Left renal pelvis (tissue), 4 donors: ENCODE measurements around the gene DCAF4. TPM values are rescaled to one million over a fixed set of nuclear protein-coding genes. Genes with fewer than 3 reads are reported as not detected.
"Not testable (repeated sequence)": the region's sequence is repeated elsewhere in the genome, so short reads cannot be mapped to it uniquely, and the experiment has no call there.

Experiments
- DNase-seq, 4 donors: peaks; one replicate each; pipeline ENCODE4 v3.0.0-alpha.2; 2013; ENCODE audit warnings: low read depth in 4 of 4, low spot score in 3 of 4
- polyA plus RNA-seq, 4 donors: library from polyadenylated mRNA; unstranded; fragments of 120-200 nt; gene quantifications; one replicate each; pipeline ENCODE4 v1.2.1, GENCODE V29; 2013; ENCODE audit not compliant: insufficient read length in 4 of 4

The DCAF4 gene
- polyA plus RNA-seq, 4 donors, result 11.9 to 22.1 (median 17.6) TPM

DNA sequence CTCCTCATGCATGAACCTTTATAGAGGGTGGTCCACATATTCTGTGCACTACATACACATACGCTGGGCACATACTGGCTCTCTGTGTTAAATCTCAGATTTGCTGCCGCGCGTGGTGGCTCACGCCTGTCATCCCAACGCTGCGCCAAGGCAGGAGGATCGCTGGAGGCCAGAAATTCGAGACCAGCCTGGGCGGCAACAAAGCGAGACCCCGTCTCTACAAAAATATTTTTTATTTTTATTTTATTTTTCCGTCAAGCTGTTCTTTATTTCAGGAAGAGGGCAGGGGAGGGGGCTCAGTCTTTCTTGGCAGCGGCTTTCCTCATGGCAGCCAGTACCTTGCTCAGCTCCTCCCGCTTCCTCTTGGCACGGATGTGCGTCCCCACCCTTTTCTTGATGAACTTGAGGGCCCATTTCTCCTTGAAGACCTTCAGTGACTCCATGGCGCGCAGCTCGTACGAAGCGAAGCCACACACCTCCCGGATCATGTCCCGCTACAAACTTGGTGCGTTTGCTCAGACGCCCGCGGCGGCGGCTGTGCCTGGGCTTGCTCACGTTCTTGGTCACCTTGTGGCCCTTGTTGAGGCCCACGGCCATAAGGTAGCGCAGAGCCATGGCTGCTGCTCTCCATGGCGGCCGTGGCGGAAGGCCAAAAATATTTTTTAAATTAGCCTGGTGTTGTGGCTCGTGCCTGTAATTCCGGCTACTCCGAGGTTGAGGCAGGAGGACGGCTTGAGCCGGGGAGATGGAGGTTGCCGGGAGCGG lies 3.2 kb downstream of the DCAF4 start:
- no peak for DNase-seq

- no peak for DNase-seq
These were observed 6.6 kb downstream of the DCAF4 start for GRCh38 chr14:72932893-72933292.

GRCh38 chr14:72939630-72940029 lies 13.4 kb downstream of the DCAF4 start:
- no peak for DNase-seq

DNA sequence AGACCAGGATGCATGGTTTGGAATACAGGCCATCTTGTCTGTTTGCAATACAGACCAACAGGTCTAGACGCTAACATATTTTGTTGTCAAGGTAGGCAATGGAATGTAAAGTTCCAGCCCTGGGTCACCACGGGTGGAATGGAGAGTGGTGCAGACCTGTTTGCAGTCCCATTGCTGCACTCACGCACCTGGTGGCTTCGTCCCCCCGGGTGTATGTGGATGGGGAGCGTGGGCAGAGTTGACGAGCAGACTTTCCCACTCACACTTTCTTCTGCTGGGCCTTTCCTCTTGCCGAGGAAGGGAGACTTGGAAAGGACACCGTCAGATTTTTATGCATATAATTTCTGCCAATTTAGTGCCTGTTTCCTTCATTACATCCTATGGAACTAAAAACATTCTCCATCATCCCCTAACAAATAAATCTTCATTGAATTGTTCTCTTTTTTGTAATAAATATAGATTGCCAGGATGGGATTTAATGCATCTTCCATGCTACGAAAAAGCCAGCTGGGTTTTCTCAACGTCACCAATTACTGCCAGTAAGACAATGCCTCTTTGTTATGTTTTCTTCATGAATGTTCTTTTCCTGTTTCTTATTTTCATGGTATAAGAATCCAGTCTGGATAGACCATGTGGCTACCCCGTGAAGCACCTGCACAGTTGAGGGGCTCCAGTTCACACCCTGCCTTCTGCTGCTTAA lies 15.2 kb downstream of the DCAF4 start:
- no peak for DNase-seq

- no peak for DNase-seq
These were observed 16.7 kb downstream of the DCAF4 start for GRCh38 chr14:72942934-72943333.

DNA sequence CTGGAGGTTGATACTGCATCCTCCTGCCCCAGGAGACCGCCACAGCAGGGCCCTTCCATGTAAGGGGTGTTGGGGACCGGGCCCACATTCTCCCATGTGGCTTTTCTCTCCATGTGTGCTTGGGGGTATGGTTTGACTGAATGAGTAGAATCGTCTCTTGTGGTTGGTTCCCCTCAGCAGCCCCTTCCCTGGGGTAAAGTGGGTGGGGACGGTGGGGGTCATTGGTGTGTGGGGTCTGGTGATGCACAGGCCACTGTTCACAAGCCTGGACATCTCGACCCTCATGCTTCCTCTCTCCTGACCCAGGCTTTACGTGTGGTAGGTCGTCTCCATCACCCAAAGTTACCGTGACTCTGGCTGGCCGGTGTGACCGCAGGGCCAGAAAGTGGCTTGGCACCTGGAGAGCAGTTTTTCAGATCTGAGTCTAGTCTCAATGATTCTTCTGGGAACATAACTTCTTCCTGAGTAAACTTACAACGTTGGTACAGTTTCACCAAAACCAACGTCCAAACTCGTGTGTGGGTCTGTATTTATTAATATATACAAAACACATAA lies 17.7 kb downstream of the DCAF4 start:
- no peak for DNase-seq

DNA sequence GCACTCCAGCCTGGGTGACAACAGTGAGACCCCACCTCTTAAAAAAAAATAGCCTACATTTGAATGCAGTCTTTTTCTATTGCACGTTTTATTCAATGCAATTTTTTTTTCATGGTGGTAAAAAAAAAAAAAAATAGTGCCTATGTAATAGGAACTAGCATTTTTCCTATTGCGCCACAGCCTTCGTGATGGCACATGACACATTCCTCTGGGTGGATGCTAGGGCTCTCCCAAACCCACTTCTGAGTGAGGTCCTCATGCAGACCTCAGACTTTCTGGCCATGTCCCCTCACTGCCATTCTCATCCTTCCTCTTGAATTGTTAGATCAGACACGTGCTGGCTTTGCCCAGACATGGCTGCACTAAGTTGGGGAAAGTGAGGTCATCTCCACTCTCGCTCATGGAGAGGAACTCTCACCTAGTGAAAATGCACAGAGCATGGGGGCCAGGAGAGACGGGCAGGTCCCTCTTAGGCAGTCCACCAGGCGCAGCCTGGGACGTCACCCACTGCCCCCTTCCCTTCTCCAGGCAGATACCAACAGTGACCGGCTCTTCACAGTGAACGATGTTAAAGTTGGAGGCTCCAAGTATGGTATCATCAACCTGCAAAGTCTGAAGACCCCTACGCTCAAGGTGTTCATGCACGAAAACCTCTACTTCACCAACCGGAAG lies 19.2 kb downstream of the DCAF4 start:
- DNase-seq, result no peak

GRCh38 chr14:72946491-72946890 lies 20.2 kb downstream of the DCAF4 start:
- no peak for DNase-seq

GRCh38 chr14:72947366-72948160 lies 21.3 kb downstream of the DCAF4 start:
- no peak for DNase-seq

DNA sequence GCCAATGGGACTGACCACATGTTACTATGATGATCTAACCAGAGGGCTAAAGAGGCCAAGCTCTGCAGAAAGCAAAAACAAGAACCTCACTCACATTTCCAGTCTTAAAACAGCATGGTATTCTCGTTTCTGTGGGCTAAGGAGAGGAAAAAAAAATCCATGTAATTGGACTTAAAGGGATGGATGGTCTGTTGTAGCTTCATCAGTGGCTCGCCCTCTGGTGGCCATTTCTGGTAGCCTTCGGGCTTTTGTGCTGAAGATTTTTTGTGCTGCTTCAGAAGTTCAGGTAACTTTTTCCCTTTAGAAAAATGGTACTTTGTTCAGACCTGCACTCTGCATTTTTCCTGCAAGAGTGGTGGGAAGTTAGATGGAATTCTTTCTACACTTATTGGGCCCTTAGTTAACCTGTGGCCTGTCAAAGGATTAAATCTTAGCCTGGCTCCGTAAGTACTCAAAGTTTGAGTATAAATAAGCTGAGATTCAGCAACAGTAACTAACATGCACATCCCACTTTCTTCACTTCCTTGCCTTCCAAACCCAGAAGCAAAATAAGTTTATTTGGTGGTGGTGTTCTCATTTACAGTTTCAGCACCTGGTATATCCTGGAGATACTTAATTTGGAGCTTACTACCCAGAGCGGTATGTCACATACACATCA lies 22.3 kb downstream of the DCAF4 start:
- no peak for DNase-seq

DNA sequence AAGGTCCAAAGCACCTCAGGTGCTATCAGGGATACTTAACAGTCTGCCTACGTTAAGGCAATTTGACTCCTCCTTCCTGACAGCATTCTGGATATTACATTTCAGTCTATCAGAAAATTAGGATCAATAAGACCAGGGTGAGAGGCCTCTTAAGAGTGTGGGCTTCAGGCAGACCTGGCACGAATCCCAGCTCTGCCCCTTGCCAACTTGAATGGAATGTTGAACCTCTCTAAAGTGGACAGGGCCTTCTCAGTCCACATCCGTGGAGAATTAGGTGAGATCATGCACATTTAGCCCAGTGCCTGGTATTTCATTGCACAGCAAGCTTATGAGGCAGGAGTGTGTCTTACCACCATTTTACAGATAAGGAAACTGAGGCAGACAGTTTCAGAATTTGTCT lies 25.9 kb downstream of the DCAF4 start:
- no peak for DNase-seq

DNA sequence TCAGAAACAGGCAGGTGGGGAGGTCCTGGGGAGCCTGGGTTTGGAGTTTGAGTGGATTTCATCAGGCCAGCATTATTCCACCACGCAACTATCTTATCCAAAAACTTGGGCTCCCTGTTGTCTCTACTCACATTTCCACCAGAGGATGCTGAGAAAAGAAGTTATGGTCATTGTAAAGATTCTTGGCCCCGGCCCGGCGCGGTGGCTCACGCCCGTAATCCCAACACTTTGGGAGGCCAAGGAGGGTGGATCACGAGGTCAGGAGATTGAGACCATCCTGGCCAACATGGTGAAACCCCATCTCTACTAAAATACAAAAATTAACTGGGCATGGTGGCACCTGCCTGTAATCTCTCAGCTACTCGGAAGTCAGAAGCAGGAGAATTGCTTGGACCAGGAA lies 30.5 kb downstream of the DCAF4 start:
- DNase-seq, result not testable (repeated sequence)

DNA sequence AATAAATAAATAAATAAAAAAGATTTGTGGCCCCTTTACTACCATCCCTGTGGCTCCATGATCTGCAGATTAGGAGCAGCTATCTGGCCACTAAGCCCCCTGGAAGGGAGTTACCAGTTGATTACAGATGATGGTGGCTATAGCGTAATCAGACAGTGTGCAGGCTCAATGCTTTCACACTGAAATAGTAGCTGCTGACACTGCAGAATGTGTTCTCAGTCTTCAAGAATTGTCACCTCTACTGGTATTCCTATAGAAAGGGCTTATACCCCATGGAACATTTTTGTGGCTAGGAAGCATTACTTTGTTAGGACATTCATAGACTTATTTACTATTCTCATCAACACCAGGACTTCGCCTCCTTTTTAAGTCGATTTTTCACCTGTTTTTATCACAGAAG lies 30.9 kb downstream of the DCAF4 start:
- DNase-seq, result no peak

DNA sequence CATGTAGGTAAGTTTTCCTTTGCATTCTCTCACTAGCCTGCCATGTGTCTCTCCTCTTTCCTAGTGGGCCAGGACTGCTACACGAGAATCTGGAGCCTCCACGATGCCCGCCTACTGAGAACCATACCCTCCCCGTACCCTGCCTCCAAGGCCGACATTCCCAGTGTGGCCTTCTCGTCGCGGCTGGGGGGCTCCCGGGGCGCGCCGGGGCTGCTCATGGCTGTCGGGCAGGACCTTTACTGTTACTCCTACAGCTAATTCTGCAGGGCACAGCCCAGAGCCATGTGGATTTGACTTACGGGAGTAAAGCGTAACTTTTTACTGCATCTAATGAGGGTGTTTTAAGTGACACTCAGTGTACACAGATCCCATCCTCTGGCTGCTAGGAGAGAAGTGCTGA lies 32.3 kb downstream of the DCAF4 start:
- DNase-seq, result no peak

DNA sequence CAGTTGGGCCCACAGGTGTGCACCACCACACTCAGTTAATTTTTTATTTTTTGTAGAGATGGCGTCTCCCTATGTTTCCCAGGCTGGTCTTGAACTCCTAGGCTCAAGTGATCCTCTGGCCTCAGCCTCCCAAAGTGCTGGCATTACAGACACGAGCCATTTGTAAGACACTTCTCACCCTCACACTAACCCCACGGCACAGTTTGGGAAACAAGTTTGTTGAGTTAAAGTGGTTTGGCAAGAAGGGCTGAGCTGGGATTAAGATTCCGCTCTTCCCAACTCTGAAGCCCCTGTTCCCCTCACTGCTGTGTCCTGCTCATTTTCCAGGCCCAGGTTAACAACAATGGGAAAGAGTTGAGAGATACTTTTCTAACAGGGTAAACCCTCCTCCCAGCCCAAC lies 34.8 kb downstream of the DCAF4 start:
- not testable (repeated sequence) for DNase-seq

DNA sequence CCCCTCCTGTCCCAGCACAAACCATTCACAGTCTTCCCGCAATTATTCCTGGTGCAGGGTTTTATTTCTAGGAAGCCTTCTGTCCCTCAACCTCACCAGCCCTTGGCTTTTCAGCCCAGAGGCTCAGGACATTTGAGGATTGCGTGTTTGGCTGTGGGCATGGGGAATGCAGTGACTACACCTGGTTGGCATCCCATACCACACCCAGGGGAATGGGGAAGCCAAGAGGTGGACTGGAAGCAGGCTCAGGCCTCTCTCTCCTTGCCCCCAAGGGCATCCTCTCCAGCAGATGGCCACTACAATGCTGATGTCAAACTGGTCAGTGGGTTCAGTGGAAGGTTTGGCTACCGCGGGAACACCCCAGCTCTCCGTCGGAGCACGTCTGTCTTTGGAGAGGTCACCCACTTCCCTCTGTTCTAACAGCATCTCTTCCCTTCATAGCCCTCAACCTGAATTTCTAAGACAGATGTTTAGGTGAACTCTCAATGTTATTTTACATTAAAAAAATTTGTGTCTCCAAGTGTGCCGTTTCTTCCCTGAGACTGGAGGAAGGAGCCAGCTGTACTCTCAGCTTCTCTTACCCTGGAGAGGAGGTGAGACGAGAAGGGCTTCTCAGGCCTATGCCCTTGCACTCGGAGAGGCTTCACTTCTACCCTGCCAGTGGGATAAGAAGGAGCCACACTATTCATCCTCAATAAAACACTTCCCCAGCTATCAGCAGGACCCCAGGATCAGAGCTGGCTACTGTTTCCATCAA lies 35.5 kb downstream of the DCAF4 start:
- DNase-seq, result no peak

DNA sequence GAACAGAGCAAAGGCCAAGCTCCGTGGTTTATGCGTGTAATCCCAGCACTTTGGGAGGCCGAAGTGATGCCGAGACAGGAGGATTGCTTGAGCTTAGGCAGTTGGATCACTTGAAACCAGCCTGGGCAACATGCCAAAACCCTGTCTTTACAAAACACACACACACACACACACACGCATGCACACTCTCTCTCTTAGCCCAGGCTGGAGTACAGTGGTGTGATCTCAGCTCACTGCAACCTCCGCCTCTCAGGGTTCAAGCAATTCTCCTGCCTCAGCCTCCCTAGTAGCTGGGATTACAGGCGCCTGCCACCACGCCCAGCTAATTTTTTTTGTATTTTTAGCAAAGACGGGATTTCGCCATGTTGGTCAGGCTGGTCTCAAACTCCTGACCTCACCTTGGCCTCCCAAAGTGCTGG lies 36.1 kb downstream of the DCAF4 start:
- not testable (repeated sequence) for DNase-seq

DNA sequence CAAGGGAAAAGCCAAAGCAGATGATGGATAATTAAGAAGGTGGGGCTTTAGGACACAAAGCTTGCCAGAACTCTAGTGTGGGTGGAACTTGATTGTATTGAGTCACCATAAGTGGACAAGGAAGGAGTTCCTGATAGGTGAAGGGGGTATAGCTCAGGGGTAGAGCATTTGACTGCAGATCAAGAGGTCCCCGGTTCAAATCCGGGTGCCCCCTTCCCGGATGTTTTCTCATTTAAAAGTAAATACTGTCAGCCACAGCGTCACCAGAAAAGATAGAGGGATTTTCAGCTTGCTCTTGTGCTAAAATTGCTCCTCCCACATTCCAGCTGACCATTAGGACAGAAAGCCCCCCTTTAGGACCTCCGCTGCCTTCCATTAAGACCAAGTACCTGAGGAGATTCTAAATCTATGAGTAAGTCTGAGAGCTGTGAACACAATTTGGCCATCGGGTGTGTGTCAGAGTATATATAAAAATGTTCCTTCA lies 36.6 kb downstream of the DCAF4 start:
- DNase-seq, result no peak

DNA sequence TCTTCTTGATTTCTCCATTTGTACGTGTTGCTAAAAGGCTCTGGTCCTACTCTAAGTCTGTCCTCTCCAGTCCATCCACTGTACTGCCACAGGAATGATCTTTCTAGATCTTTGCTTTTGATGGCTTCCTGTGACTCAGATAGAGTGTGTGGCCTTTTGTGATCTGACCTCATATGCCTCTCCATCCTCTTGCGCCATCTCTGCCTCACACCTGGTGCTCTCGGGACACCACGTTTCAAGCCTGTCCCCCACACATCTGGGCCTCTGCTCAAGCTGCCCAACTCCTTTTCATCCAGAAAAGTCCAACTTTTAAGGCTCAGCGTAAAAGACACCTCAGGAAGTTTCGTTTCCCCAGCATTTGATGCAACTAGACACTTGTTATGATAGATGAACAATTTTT lies 39.0 kb downstream of the DCAF4 start:
- no peak for DNase-seq
